HEK293 (cell line): Measurements from ENCODE around the gene SERPINH1.
A peak's percentile ranks its signal among the peaks of the same experiment; 100 is the strongest.

Experiments used
- IKZF3 ChIP-seq: fragments of 450-650 bp; IDR thresholded peaks from 2 replicates; pipeline ENCODE4 v1.5.0; 2018; ENCODE audit warnings: missing biosample characterization, mild to moderate bottlenecking, missing genetic modification characterization, moderate library complexity
- KLF10 ChIP-seq: fragments of 450-650 bp; IDR thresholded peaks from 2 replicates; pipeline ENCODE4 v1.5.1; 2018; ENCODE audit warnings: missing biosample characterization, mild to moderate bottlenecking, missing genetic modification characterization
- SP3 ChIP-seq: fragments of 450-650 bp; formaldehyde crosslinking; IDR thresholded peaks from 2 replicates; pipeline ENCODE4 v1.5.1; 2016; ENCODE audit warnings: missing biosample characterization, missing genetic modification characterization
- TCF7L2 ChIP-seq: IDR thresholded peaks from 2 replicates; pipeline ENCODE4 v1.6.1; 2011; ENCODE audit warnings: low read depth, mild to moderate bottlenecking, inconsistent platforms, low read length, moderate library complexity, borderline replicate concordance
- ZBTB20 ChIP-seq: fragments of 450-650 bp; formaldehyde crosslinking; IDR thresholded peaks from 2 replicates; pipeline ENCODE4 v1.5.1; 2016; ENCODE audit warnings: missing biosample characterization, missing genetic modification characterization
- ZBTB8A ChIP-seq: fragments of 450-650 bp; formaldehyde crosslinking; IDR thresholded peaks from 2 replicates; pipeline ENCODE4 v1.5.1; 2016; ENCODE audit warnings: missing biosample characterization, missing genetic modification characterization
- ZNF335 ChIP-seq: fragments of 450-650 bp; formaldehyde crosslinking; conservative IDR thresholded peaks from 2 replicates; pipeline ENCODE4 v1.5.1; 2016; ENCODE audit warnings: missing biosample characterization, missing genetic modification characterization
- ZNF561 ChIP-seq: fragments of 450-650 bp; IDR thresholded peaks from 2 replicates; pipeline ENCODE4 v1.5.1; 2018; ENCODE audit warnings: missing biosample characterization, missing genetic modification characterization, borderline replicate concordance
- ZNF660 ChIP-seq: fragments of 450-650 bp; IDR thresholded peaks from 2 replicates; pipeline ENCODE4 v1.5.1; 2018; ENCODE audit warnings: missing biosample characterization, mild to moderate bottlenecking, missing genetic modification characterization
- ZNF791 ChIP-seq: fragments of 450-650 bp; formaldehyde crosslinking; IDR thresholded peaks from 2 replicates; pipeline ENCODE4 v1.5.1; 2016; ENCODE audit warnings: missing biosample characterization, missing genetic modification characterization
- ZSCAN16 ChIP-seq: fragments of 450-650 bp; formaldehyde crosslinking; IDR thresholded peaks from 2 replicates; pipeline ENCODE4 v1.5.1; 2016; ENCODE audit warnings: missing biosample characterization, missing genetic modification characterization
- TF ChIP-seq, protein P1 (sequence below): fragments of 450-650 bp; formaldehyde crosslinking; conservative IDR thresholded peaks from 2 replicates; pipeline ENCODE4 v1.5.1; 2016; ENCODE audit warnings: low read depth, missing biosample characterization, missing genetic modification characterization
- TF ChIP-seq, protein P2 (sequence below): fragments of 450-650 bp; formaldehyde crosslinking; IDR thresholded peaks from 2 replicates; pipeline ENCODE4 v1.5.0; 2017; ENCODE audit warnings: missing biosample characterization, missing genetic modification characterization, borderline replicate concordance
- TF ChIP-seq, protein P3 (sequence below): fragments of 450-650 bp; formaldehyde crosslinking; IDR thresholded peaks from 2 replicates; pipeline ENCODE4 v1.5.1; 2017; ENCODE audit warnings: missing biosample characterization, missing genetic modification characterization
- TF ChIP-seq, protein P4 (sequence below): fragments of 450-650 bp; formaldehyde crosslinking; IDR thresholded peaks from 2 replicates; pipeline ENCODE4 v1.5.1; 2016; ENCODE audit warnings: missing biosample characterization, missing genetic modification characterization
- TF ChIP-seq, protein P5 (sequence below): fragments of 450-650 bp; formaldehyde crosslinking; IDR thresholded peaks from 2 replicates; pipeline ENCODE4 v1.5.1; 2016; ENCODE audit warnings: missing biosample characterization, missing genetic modification characterization
- TF ChIP-seq, protein P6 (sequence below): fragments of 450-650 bp; formaldehyde crosslinking; IDR thresholded peaks from 2 replicates; pipeline ENCODE4 v1.5.1; 2016; ENCODE audit warnings: missing biosample characterization, missing genetic modification characterization

SERPINH1 gene

DNA sequence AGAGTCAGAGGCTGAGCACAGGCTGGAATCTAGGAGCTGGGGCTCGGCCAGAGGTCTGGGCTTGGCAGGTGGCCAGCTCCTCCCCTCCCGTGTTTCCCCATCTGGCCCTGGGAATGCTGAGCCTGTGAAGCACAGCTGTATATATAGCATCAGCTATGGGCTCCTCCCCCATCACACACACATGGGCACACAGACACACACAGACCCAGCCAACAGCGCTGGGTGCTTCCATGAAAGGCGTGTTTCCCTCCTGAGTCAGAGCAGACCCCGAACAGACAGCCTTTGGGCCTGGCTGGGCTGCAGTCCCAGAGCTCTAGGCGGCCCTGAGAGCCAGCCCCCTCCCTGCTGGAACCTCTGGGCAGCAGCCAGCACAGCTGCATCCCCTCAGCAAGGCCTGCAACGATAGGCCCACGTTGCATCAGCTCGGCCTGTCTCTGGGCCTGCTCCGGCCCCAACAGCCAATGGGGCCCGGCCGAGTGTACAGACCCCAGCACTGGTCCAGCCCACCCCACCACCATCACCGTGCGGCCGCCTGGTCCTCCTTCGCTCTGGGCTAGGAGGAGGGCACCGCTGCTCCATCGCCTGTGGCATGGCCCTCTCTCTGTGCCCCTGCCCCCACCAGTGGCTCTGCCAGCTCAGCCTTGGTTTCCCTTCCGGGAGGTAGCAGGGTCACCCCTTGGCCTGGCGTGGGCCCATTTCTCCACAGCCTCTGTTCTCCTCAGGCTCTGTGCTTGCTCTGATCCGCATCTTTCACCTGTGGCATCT is 7.6 kb upstream of the SERPINH1 start (continued):
- TF ChIP-seq, protein P1, sequence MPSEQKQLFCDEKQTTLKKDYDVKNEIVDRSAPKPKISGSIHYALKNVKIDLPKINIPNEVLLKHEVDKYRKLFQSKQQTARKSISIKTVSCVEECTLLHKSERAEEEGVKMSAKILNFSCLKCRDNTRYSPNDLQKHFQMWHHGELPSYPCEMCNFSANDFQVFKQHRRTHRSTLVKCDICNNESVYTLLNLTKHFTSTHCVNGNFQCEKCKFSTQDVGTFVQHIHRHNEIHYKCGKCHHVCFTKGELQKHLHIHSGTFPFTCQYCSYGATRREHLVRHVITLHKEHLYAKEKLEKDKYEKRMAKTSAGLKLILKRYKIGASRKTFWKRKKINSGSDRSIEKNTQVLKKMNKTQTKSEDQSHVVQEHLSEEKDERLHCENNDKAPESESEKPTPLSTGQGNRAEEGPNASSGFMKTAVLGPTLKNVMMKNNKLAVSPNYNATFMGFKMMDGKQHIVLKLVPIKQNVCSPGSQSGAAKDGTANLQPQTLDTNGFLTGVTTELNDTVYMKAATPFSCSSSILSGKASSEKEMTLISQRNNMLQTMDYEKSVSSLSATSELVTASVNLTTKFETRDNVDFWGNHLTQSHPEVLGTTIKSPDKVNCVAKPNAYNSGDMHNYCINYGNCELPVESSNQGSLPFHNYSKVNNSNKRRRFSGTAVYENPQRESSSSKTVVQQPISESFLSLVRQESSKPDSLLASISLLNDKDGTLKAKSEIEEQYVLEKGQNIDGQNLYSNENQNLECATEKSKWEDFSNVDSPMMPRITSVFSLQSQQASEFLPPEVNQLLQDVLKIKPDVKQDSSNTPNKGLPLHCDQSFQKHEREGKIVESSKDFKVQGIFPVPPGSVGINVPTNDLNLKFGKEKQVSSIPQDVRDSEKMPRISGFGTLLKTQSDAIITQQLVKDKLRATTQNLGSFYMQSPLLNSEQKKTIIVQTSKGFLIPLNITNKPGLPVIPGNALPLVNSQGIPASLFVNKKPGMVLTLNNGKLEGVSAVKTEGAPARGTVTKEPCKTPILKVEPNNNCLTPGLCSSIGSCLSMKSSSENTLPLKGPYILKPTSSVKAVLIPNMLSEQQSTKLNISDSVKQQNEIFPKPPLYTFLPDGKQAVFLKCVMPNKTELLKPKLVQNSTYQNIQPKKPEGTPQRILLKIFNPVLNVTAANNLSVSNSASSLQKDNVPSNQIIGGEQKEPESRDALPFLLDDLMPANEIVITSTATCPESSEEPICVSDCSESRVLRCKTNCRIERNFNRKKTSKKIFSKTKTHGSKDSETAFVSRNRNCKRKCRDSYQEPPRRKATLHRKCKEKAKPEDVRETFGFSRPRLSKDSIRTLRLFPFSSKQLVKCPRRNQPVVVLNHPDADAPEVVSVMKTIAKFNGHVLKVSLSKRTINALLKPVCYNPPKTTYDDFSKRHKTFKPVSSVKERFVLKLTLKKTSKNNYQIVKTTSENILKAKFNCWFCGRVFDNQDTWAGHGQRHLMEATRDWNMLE = peak; percentile 50; the same call in 1 of the 2 replicates
- TF ChIP-seq SP3 (tag by site-specific recombination) (no peak), ZNF335 (tag by site-specific recombination) (0 out of 2 replicates have a peak, but pooled peaks have one; percentile 26), IKZF3 (tag by site-specific recombination) (peak; percentile 46; the same call in 1 of the 2 replicates), ZNF791 (tag by site-specific recombination) (no peak), KLF10 (tag by site-specific recombination) (no peak), ZSCAN16 (tag by site-specific recombination) (0 out of 2 replicates have a peak, but pooled peaks have one; percentile 30), ZBTB8A (tag by site-specific recombination) (0 out of 2 replicates have a peak, but pooled peaks have one; percentile 12), TCF7L2 (no peak), ZNF561 (no peak), ZBTB20 (tag by site-specific recombination) (0 out of 2 replicates have a peak, but pooled peaks have one; percentile 38), ZNF660 (tag by site-specific recombination) (peak; percentile 82)
- TF ChIP-seq, protein P2, sequence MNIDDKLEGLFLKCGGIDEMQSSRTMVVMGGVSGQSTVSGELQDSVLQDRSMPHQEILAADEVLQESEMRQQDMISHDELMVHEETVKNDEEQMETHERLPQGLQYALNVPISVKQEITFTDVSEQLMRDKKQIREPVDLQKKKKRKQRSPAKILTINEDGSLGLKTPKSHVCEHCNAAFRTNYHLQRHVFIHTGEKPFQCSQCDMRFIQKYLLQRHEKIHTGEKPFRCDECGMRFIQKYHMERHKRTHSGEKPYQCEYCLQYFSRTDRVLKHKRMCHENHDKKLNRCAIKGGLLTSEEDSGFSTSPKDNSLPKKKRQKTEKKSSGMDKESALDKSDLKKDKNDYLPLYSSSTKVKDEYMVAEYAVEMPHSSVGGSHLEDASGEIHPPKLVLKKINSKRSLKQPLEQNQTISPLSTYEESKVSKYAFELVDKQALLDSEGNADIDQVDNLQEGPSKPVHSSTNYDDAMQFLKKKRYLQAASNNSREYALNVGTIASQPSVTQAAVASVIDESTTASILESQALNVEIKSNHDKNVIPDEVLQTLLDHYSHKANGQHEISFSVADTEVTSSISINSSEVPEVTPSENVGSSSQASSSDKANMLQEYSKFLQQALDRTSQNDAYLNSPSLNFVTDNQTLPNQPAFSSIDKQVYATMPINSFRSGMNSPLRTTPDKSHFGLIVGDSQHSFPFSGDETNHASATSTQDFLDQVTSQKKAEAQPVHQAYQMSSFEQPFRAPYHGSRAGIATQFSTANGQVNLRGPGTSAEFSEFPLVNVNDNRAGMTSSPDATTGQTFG = no peak
- TF ChIP-seq, protein P3, sequence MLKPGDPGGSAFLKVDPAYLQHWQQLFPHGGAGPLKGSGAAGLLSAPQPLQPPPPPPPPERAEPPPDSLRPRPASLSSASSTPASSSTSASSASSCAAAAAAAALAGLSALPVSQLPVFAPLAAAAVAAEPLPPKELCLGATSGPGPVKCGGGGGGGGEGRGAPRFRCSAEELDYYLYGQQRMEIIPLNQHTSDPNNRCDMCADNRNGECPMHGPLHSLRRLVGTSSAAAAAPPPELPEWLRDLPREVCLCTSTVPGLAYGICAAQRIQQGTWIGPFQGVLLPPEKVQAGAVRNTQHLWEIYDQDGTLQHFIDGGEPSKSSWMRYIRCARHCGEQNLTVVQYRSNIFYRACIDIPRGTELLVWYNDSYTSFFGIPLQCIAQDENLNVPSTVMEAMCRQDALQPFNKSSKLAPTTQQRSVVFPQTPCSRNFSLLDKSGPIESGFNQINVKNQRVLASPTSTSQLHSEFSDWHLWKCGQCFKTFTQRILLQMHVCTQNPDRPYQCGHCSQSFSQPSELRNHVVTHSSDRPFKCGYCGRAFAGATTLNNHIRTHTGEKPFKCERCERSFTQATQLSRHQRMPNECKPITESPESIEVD (tag by site-specific recombination) = no peak
- TF ChIP-seq, protein P4, sequence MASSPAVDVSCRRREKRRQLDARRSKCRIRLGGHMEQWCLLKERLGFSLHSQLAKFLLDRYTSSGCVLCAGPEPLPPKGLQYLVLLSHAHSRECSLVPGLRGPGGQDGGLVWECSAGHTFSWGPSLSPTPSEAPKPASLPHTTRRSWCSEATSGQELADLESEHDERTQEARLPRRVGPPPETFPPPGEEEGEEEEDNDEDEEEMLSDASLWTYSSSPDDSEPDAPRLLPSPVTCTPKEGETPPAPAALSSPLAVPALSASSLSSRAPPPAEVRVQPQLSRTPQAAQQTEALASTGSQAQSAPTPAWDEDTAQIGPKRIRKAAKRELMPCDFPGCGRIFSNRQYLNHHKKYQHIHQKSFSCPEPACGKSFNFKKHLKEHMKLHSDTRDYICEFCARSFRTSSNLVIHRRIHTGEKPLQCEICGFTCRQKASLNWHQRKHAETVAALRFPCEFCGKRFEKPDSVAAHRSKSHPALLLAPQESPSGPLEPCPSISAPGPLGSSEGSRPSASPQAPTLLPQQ = 0 out of 2 replicates have a peak, but pooled peaks have one; percentile 72
- TF ChIP-seq, protein P5, sequence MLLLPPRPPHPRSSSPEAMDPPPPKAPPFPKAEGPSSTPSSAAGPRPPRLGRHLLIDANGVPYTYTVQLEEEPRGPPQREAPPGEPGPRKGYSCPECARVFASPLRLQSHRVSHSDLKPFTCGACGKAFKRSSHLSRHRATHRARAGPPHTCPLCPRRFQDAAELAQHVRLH (tag by site-specific recombination) = no peak
- TF ChIP-seq, protein P6, sequence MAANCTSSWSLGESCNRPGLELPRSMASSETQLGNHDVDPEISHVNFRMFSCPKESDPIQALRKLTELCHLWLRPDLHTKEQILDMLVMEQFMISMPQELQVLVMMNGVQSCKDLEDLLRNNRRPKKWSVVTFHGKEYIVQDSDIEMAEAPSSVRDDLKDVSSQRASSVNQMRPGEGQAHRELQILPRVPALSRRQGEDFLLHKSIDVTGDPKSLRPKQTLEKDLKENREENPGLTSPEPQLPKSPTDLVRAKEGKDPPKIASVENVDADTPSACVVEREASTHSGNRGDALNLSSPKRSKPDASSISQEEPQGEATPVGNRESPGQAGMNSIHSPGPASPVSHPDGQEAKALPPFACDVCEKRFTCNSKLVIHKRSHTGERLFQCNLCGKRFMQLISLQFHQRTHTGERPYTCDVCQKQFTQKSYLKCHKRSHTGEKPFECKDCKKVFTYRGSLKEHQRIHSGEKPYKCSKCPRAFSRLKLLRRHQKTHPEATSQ (tag by site-specific recombination) = no peak
